HG02759 (cell line): ENCODE results near the gene GEN1.

Source experiments
- ATAC-seq: cut with Tn5 transposase; IDR thresholded peaks from one replicate; pipeline ENCODE4 v1.9.1; 2021; ENCODE audit warnings: mild to moderate bottlenecking, moderate library complexity; ENCODE audit not compliant: unreplicated experiment

GEN1 gene

GRCh38 chr2:17752246-17752645 lies 1.7 kb upstream of the GEN1 start:
- ATAC-seq, result peak; percentile 11

- peak; percentile 38 for ATAC-seq
Observed at GRCh38 chr2:17752892-17753802, 791 bp upstream of the GEN1 start.

GRCh38 chr2:17754773-17755425 lies 961 bp downstream of the GEN1 start:
- ATAC-seq, result no peak

- ATAC-seq, result no peak
Observed at GRCh38 chr2:17756668-17757067, 2.7 kb downstream of the GEN1 start.

GRCh38 chr2:17757321-17757720 lies 3.4 kb downstream of the GEN1 start:
- no peak for ATAC-seq

- ATAC-seq, result no peak
Observed at GRCh38 chr2:17758118-17758517, 4.2 kb downstream of the GEN1 start.

- no peak for ATAC-seq
Observed at GRCh38 chr2:17759805-17760204, 5.9 kb downstream of the GEN1 start.

- no peak for ATAC-seq
Observed at GRCh38 chr2:17762451-17762850, 8.5 kb downstream of the GEN1 start.

GRCh38 chr2:17763641-17764333 lies 9.8 kb downstream of the GEN1 start:
- no peak for ATAC-seq

- ATAC-seq, result no peak
Observed at GRCh38 chr2:17765398-17765797, 11.5 kb downstream of the GEN1 start.

GRCh38 chr2:17768894-17769293 lies 15.0 kb downstream of the GEN1 start:
- no peak for ATAC-seq

- ATAC-seq, result no peak
Observed at GRCh38 chr2:17771956-17772355, 18.0 kb downstream of the GEN1 start.

- no peak for ATAC-seq
Observed at GRCh38 chr2:17772532-17772931, 18.6 kb downstream of the GEN1 start.

- ATAC-seq, result no peak
Observed at GRCh38 chr2:17780546-17780945, 26.6 kb downstream of the GEN1 start.

- ATAC-seq, result no peak
Observed at GRCh38 chr2:17781482-17781881, 27.5 kb downstream of the GEN1 start.

GRCh38 chr2:17786727-17787126 lies 32.8 kb downstream of the GEN1 start:
- ATAC-seq, result no peak

- ATAC-seq, result no peak
Observed at GRCh38 chr2:17788773-17789172, 34.8 kb downstream of the GEN1 start.

GRCh38 chr2:17790536-17790935 lies 36.6 kb downstream of the GEN1 start:
- no peak for ATAC-seq

GRCh38 chr2:17791121-17791816 lies 37.3 kb downstream of the GEN1 start:
- no peak for ATAC-seq

- no peak for ATAC-seq
Observed at GRCh38 chr2:17791817-17792130, 37.8 kb downstream of the GEN1 start.

- no peak for ATAC-seq
Observed at GRCh38 chr2:17792515-17792914, 38.6 kb downstream of the GEN1 start.
